Measurements from ENCODE around the gene CEP41. TPM values are rescaled to one million over a fixed set of nuclear protein-coding genes. Genes with fewer than 3 reads are reported as not detected.

CEP41 gene
- total RNA-seq, 2 experiments from 2014 or later = 22.0 to 23.3 TPM

DNA sequence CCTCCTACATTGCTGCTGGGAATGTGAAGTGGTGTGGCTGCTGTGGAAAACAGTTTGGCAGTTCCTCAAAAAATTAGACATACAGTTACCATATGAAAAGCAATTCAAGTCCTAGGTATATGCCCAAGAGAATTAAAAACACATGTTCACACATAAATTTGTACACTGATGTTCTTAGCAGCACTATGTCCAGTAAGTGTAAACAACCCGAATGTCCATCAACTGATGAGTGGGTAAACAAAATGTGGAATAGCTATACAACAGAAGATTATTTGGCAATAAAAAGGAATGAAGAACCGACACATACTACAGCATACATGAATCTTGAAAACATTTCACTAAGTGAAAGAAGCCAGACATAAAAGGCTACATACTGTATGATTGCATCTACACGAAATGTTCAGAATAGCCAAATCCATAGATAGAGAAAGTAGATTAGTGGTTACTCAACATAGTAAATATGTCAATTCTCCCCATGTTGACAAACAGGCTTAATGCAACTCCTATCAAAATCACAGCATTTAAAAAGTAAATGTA, 17.2 kb downstream of the CEP41 start:
- DNase-seq (no peak), ATAC-seq (no peak)
- H3K9me3 Mint-ChIP-seq (ENCODE audit: low read depth) = no peaks in the 10 kb centered on the region
- peaks cover 41% of the 10 kb centered on the region for H3K4me1 Mint-ChIP-seq
- CTCF ChIA-PET = no interaction called here
- H3K36me3 Mint-ChIP-seq = peaks cover 20% of the 10 kb centered on the region
- H3K27me3 Mint-ChIP-seq = no peaks in the 10 kb centered on the region
- H3K27ac Mint-ChIP-seq = no peak overlapping the region
- no peak overlapping the region for H3K4me3 Mint-ChIP-seq

DNA sequence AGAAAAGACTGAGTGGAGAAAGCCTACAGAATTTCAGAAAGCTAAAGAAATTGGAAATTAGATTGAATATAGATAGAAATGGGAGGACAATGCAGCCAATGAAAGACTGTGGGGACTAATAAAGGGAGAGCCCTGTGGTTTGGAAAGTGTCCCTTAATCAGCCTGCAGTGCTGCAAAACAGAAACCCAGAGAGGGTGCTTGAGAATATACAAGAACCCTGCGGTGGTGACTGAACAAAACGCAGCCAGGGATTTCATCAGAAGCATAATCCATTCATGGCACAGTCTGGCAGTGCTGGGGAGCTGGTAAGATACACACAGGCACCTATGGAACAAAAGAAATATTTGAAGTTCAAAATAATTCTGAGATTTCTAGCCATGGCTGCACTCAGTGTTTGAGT, 19.1 kb downstream of the CEP41 start:
- DNase-seq (peak; percentile 63), ATAC-seq (peak; percentile 65)
- Mint-ChIP-seq H3K27ac (peak overlapping the region; percentile 51), H3K4me3 (peak overlapping the region; percentile 24), H3K4me1 (peaks cover 58% of the 10 kb centered on the region), H3K9me3 (ENCODE audit: low read depth) (no peaks in the 10 kb centered on the region), H3K27me3 (no peaks in the 10 kb centered on the region), H3K36me3 (peaks cover 14% of the 10 kb centered on the region)
- CTCF ChIA-PET = no interaction called here

DNA sequence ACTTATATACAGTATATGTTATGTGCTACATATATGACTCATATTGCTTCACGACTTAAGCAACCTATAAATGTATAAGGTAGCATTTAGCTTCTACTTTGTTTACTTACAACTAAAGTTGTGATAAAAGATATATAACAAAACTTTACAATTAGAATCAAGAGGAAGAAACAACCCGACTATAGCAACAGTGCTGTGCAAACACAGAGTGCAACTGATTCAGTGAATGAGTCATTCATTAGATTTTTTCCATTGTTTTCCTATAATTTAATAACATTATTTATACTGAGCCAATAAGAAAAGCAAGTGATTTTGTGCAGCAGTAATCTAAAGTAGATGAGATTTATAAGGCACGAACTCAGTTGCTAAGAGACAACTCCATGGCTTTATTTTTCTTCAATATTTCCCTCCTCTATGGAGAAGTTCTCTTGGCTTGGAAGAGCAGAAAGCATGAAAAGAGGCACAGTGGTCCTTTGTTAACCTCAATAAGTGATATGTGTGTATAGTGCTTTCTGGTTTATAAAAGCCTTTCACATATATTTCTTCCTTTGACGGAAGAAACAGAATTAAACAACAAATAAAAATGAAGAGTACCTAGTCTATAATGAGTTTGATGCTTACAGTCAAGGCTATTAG, 19.8 kb downstream of the CEP41 start:
- no peak for DNase-seq
- peaks cover 61% of the 10 kb centered on the region for H3K4me1 Mint-ChIP-seq
- no peaks in the 10 kb centered on the region for H3K9me3 Mint-ChIP-seq (ENCODE audit: low read depth)
- H3K27ac Mint-ChIP-seq = peak overlapping the region; percentile 52
- CTCF ChIA-PET = no interaction called here
- no peak overlapping the region for H3K4me3 Mint-ChIP-seq
- H3K36me3 Mint-ChIP-seq = peaks cover 12% of the 10 kb centered on the region
- ATAC-seq = no peak
- H3K27me3 Mint-ChIP-seq = no peaks in the 10 kb centered on the region

DNA sequence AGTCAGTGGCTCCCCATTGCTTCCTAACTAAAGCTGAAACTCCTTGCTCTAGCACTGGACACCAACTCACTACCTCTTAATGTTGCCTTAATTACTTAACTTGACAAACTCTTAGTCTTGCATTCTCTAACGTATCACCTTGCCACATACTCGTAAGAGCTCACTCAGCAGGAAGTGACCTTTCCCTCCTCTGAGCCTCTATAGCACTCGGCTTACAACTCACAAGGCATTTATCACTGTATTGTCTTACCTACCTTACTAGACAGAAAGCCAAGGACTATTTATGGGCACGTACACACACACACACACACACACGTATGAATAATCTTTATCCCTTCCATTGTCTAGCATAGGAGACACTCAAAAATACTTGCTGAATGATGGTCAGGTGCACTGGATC, 21.2 kb downstream of the CEP41 start:
- Mint-ChIP-seq H3K27me3 (no peaks in the 10 kb centered on the region), H3K27ac (peak overlapping the region; percentile 24), H3K9me3 (ENCODE audit: low read depth) (no peaks in the 10 kb centered on the region), H3K36me3 (peaks cover 9% of the 10 kb centered on the region), H3K4me3 (no peak overlapping the region), H3K4me1 (peaks cover 65% of the 10 kb centered on the region)
- no peak for DNase-seq
- peak; percentile 45 for ATAC-seq
- CTCF ChIA-PET = no interaction called here

DNA sequence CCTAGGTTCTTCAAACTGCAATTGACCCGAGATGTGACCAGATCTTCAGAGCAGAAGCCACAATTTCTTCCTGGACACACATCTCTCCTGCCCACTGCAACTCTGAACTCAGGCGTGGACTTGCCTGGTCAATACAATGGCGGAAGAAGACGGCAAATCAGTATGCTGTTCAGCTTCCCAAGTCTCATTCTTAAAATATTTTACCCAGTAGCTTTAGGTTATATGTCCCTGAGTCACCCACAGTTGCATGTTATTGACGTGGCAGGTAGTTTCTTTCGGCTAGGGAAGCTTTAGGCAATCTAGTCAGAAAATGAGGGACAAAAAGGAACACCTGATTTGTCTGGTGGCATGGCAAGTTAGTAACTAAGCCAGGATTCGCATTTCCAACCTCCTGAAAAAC, 22.5 kb downstream of the CEP41 start:
- CTCF ChIA-PET = no interaction called here
- Mint-ChIP-seq H3K27me3 (no peaks in the 10 kb centered on the region), H3K4me1 (peaks cover 63% of the 10 kb centered on the region)

DNA sequence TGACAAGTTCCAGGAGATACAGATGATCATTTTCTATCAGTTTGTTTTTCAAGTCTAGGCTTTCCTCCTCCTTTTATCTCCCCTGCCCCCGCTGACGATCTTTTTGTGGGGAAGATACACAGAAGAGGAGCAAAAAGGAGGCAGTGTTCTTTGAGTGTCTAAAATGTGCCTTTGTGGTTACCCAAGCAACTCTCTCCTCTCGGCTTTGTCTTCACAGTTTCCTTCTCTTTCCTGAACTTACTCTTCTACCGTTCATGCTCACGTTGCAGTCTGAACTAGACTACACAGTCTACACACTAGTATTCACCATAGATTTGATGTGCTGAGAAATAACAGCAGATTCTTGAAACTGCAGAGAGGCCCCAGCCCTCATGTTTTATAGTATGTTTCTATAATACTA, 23.6 kb downstream of the CEP41 start:
- ATAC-seq = peak; percentile 62
- no peaks in the 10 kb centered on the region for H3K27me3 Mint-ChIP-seq
- H3K27ac Mint-ChIP-seq = peak overlapping the region; percentile 77
- H3K4me1 Mint-ChIP-seq = peaks cover 58% of the 10 kb centered on the region
- H3K9me3 Mint-ChIP-seq (ENCODE audit: low read depth) = no peaks in the 10 kb centered on the region
- H3K36me3 Mint-ChIP-seq = peaks cover 12% of the 10 kb centered on the region
- DNase-seq = no peak
- CTCF ChIA-PET = no interaction called here
- H3K4me3 Mint-ChIP-seq = peak overlapping the region; percentile 10

More for the DNA sequence above, 22.5 kb downstream of the CEP41 start:
- Mint-ChIP-seq H3K36me3 (peaks cover 12% of the 10 kb centered on the region), H3K9me3 (ENCODE audit: low read depth) (no peaks in the 10 kb centered on the region), H3K4me3 (no peak overlapping the region), H3K27ac (peak overlapping the region; percentile 35)
- no peak for ATAC-seq
- no peak for DNase-seq

DNA sequence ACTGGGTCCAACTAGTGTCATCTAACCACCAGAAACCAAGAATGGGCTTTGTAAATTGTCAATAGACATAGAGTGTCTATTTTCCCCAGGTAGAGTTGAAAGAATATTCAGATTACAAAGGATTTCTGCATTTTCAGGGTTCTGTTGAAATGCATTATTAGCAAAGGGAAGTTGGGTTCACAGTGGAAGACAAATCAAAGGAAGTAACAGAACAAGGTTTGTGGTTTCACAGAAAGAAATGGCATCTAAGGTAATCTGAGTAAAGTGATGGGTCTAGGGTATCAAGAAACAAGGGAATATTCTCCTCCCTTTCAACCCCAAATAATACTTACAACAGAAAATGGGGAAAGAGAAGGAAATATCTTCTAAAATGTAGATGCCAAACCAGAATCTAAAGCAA, 25.8 kb downstream of the CEP41 start:
- Mint-ChIP-seq H3K4me3 (no peak overlapping the region), H3K36me3 (peaks cover 15% of the 10 kb centered on the region), H3K27ac (no peak overlapping the region), H3K9me3 (ENCODE audit: low read depth) (no peaks in the 10 kb centered on the region), H3K27me3 (no peaks in the 10 kb centered on the region), H3K4me1 (peaks cover 46% of the 10 kb centered on the region)
- CTCF ChIA-PET = no interaction called here
- DNase-seq (no peak), ATAC-seq (no peak)

DNA sequence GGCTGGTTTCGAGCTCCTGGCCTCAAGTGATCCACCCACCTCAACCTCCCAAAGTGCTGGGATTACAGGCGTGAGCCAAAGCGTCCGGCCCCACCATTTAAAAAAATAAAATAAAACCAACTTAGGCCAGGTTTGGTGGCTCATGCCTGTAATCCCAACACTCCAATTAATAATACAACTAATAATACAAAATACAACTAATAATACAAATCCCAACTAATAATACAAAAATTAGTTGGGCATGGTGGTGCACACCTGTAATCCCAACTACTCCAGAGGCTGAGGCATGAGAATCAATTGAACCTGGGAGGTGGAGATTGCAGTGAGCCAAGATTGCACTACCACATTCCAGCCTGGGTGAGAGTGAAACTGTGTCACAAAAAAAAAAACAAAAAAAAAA, 27.6 kb downstream of the CEP41 start:
- peaks cover 16% of the 10 kb centered on the region for H3K36me3 Mint-ChIP-seq
- no peak overlapping the region for H3K4me3 Mint-ChIP-seq
- CTCF ChIA-PET = no interaction called here
- no peaks in the 10 kb centered on the region for H3K9me3 Mint-ChIP-seq (ENCODE audit: low read depth)
- no peak for ATAC-seq
- no peaks in the 10 kb centered on the region for H3K27me3 Mint-ChIP-seq
- no peak overlapping the region for H3K27ac Mint-ChIP-seq
- no peak for DNase-seq
- H3K4me1 Mint-ChIP-seq = peaks cover 33% of the 10 kb centered on the region

DNA sequence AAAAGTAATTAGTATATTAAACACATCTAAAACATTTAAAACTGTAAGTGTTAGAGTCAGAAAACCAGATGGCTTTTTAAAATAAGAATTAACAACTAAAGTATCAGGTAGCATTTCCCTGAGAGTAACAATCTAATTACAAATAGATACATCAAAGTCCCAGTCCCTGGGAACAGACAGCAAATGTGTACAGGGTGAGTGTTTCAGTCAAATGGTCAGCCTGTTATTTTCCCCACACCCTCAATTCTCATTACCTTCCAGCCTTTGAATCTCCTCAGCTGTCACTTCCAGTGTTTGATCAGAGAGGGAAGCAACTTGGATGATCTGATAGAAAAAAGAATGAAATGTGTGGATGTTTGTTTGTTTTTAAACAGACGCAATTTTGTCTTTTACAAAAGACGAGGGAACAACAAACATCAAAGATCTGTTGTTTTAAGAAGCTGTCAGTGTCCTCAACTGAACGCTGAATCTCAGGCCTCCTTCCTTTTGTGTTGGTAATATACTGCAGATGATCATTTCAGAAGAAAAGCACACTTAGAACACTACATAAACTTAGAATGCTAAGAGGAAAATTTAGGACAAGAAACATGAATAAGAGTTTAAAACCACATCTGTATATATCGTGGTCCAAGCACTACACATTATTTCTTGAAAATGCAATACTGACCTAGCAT, 29.8 kb downstream of the CEP41 start:
- no peaks in the 10 kb centered on the region for H3K9me3 Mint-ChIP-seq (ENCODE audit: low read depth)

DNA sequence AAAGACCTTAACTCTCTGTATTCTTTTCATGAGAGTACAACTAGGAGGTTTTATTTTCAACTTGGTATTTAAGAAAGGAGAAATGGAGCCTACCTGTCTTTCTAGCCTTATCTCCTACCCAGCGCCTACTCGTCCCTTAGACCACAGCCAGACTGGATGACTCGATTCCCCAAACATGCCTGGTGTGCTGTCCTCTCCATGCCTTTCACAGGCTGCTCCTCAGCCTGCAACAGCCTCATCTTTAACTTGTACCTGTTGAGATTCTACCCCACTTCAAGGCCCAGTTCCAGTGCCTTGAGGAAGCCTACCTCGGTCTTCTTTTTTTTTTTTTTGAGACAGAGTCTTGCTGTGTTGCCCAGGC, 31.1 kb downstream of the CEP41 start:
- peaks cover 14% of the 10 kb centered on the region for H3K36me3 Mint-ChIP-seq
- no peaks in the 10 kb centered on the region for H3K27me3 Mint-ChIP-seq
- no peak overlapping the region for H3K4me3 Mint-ChIP-seq
- no peaks in the 10 kb centered on the region for H3K9me3 Mint-ChIP-seq (ENCODE audit: low read depth)
- DNase-seq (no peak), ATAC-seq (no peak)
- H3K27ac Mint-ChIP-seq = no peak overlapping the region
- peaks cover 3% of the 10 kb centered on the region for H3K4me1 Mint-ChIP-seq
- CTCF ChIA-PET = no interaction called here

More for the DNA sequence above, 29.8 kb downstream of the CEP41 start:
- CTCF ChIA-PET = no interaction called here
- Mint-ChIP-seq H3K27me3 (no peaks in the 10 kb centered on the region), H3K27ac (no peak overlapping the region), H3K4me1 (peaks cover 11% of the 10 kb centered on the region), H3K36me3 (peaks cover 17% of the 10 kb centered on the region), H3K4me3 (no peak overlapping the region)
- ATAC-seq (no peak), DNase-seq (no peak)

DNA sequence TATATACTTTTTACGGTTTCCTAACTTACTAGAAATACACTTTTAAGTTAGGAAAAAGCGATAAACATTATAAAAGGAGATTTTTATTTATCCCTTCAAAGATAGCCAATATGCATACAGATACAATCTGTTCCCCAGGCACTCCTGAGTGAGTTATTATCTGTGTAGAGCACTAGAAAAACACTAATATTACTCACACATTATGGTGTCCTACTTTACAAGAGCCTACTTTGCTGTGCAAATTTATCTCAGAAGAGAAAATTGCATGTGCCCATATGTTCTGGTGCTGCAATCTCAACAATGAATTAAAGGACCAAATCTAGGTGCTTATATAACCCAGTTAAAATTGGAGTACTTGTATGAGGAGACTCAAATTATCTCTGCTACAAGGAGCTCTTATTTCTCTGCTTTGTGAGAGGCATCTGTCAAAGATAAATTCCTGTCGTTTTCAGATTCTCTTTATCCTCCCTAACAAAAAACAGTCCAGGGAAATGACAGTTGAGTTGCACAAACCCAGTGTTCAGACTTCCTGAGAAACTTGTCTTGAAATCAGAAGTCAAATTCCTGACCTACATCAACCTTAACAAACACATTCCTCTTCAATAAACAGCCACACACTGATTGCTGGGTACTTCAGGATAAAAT, 31.6 kb downstream of the CEP41 start:
- DNase-seq (no peak), ATAC-seq (no peak)
- Mint-ChIP-seq H3K4me1 (peaks cover 2% of the 10 kb centered on the region), H3K36me3 (peaks cover 14% of the 10 kb centered on the region), H3K9me3 (ENCODE audit: low read depth) (no peaks in the 10 kb centered on the region), H3K27me3 (no peaks in the 10 kb centered on the region), H3K27ac (no peak overlapping the region), H3K4me3 (no peak overlapping the region)
- CTCF ChIA-PET = no interaction called here

DNA sequence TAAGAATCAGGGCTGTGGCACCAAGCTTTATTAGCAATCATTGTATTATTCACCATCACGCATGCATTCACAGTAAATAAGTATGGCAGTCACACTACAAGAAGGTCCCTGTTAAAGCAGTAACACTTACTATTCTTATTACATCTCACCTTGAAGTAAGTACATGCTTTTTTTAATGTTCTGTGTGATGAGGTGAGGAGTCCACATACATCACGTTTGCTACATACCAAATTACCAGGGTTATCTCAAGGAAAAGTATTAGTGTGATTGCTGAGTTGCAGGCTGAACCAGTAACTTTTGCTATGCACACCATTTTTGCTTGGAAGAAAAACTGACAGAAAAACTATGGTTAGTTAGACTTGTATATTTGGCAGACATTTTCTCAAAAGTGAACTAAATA, 35.8 kb downstream of the CEP41 start:
- Mint-ChIP-seq H3K9me3 (ENCODE audit: low read depth) (no peaks in the 10 kb centered on the region), H3K4me1 (peaks cover 2% of the 10 kb centered on the region), H3K27ac (no peak overlapping the region), H3K36me3 (peaks cover 23% of the 10 kb centered on the region), H3K4me3 (no peak overlapping the region), H3K27me3 (no peaks in the 10 kb centered on the region)
- no peak for DNase-seq
- no peak for ATAC-seq
- CTCF ChIA-PET = no interaction called here

DNA sequence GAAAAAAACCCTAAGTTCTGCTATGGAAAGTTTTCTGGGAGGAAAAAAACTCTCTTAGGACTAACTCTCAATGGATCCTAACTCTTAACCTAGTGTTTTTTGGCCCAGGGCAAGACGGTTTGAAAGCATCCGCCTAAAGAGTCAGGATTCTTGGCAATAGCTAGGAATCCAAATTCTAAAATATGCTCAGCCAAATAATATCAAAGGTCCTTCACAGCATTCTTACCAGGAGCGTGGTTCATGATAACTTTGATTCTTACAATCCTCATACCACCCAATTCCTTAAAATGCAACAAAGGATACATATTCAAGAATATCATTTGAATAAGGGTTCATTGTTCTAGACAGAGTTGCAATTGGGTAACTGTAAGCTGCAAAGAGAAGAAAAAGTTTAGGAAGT, 39.2 kb downstream of the CEP41 start:
- no peaks in the 10 kb centered on the region for H3K9me3 Mint-ChIP-seq (ENCODE audit: low read depth)
- no peaks in the 10 kb centered on the region for H3K27me3 Mint-ChIP-seq
- H3K4me3 Mint-ChIP-seq = no peak overlapping the region
- H3K4me1 Mint-ChIP-seq = no peaks in the 10 kb centered on the region
- H3K27ac Mint-ChIP-seq = no peak overlapping the region
- no peak for DNase-seq
- CTCF ChIA-PET = no interaction called here
- H3K36me3 Mint-ChIP-seq = peaks cover 22% of the 10 kb centered on the region
- no peak for ATAC-seq

DNA sequence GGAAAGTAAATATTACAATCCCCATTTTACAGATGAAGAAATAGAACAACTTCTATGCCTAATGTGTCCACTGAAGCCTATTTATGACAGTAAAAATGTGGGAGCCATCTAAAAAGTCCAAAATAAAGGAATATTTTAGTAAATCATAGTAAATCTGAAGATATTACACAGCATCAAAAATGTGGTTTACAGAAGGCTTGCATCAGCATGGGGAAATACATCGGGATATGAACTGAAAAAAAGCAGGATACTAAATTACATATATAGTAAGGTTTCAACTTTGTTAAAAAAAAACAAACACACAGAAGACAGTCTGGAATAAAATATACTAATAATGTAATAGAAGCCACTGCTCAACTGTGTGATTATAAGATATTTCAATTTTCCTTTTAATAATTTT, 39.7 kb downstream of the CEP41 start:
- no peaks in the 10 kb centered on the region for H3K9me3 Mint-ChIP-seq (ENCODE audit: low read depth)
- no peaks in the 10 kb centered on the region for H3K4me1 Mint-ChIP-seq
- H3K36me3 Mint-ChIP-seq = peaks cover 22% of the 10 kb centered on the region
- DNase-seq (no peak), ATAC-seq (no peak)
- no peak overlapping the region for H3K27ac Mint-ChIP-seq
- CTCF ChIA-PET = no interaction called here
- no peak overlapping the region for H3K4me3 Mint-ChIP-seq
- no peaks in the 10 kb centered on the region for H3K27me3 Mint-ChIP-seq
